ENCODE measurements around the gene RASL10B.

The RASL10B gene

GRCh38 chr17:35791681-35792350 lies 60.4 kb downstream of the RASL10B start:
- no peaks in the 10 kb centered on the region for H3K36me3 ChIP-seq (ENCODE audit: low read length)
- TF ChIP-seq CTCF (IDR thresholded peaks at IDR 0.05; ENCODE audit: insufficient read depth, low read length, poor library complexity, severe bottlenecking) (no peak), EZH2phosphoT487 (conservative IDR thresholded peaks at IDR 0.05; ENCODE audit: low read length) (no peak)
- H3K9me3 ChIP-seq (ENCODE audit: insufficient read depth, low read length) = no peaks in the 10 kb centered on the region
- H3F3A ChIP-seq (ENCODE audit: insufficient read depth) = no peaks in the 10 kb centered on the region
- no peak overlapping the region for H3K4me3 ChIP-seq (ENCODE audit: insufficient read depth, low read length, poor library complexity, severe bottlenecking)
- no peak overlapping the region for H3K27ac ChIP-seq (ENCODE audit: low read depth, low read length)
- no peak overlapping the region for H2AFZ ChIP-seq (ENCODE audit: low read depth, low read length, severe bottlenecking)
- H3K9me2 ChIP-seq (replicated peaks; ENCODE audit: insufficient read depth, low read length) = no peaks in the 10 kb centered on the region
- H3K79me2 ChIP-seq (ENCODE audit: insufficient read depth, low read length) = no peaks in the 10 kb centered on the region
- H3K9ac ChIP-seq (ENCODE audit: low read length) = no peak overlapping the region
- H4K20me1 ChIP-seq (ENCODE audit: low read depth, low read length) = no peaks in the 10 kb centered on the region
- H3K27me3 ChIP-seq (ENCODE audit: low read length) = no peaks in the 10 kb centered on the region
- no peak overlapping the region for H3K4me2 ChIP-seq (ENCODE audit: low read depth, low read length, poor library complexity, severe bottlenecking)

Measured in SU-DHL-6 (cell line).